GM12873 (cell line): ENCODE measurements around the gene APBB1IP.

Experiments used
- CTCF ChIP-seq: IDR thresholded peaks from 2 replicates; pipeline ENCODE4 v1.5.1; 2012; ENCODE audit warnings: low read depth, mild to moderate bottlenecking, moderate library complexity, low read length, control low read depth; ENCODE audit not compliant: insufficient read depth; ENCODE audit errors: missing control alignments

Gene APBB1IP

GRCh38 chr10:26412932-26413331, 25.2 kb upstream of the APBB1IP start:
- no peak for TF ChIP-seq CTCF

DNA sequence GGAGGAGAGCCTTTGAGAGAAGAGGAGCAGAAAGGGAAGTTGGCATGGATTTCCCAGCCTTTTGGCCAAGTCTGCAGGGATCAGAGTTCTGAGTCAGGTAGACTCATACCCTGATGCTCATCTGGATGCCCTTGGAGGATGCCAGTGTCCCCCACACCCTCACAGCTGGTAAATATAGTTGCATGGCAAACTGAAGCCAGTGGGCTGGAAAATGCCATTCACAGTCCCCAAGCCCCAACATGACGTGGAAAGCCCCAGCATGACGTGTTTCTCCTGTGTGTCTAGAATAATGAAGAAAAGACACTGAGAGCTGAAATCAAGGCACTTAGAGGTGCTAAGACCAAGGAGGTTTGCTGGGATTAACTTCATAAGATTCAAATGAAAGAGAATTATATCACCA, 24.8 kb upstream of the APBB1IP start:
- no peak for TF ChIP-seq CTCF

DNA sequence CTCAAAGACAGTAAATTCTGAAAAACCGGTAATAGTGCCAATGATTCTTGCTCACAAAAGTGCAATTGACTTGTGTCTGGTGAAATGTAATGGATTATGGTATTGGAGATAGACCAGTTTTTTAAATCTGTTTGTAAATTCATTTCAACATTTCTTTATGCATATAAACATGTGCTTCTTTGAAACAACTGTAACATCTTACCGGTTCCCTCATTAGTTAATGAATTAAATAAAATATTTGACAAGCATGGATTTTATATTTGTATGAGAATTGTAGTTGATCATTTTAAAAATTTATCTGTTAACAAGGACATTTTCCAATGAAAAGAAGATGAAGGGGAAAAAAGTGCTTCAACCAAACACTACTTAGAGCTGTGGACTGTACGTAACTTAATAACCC, 21.0 kb upstream of the APBB1IP start:
- no peak for TF ChIP-seq CTCF

DNA sequence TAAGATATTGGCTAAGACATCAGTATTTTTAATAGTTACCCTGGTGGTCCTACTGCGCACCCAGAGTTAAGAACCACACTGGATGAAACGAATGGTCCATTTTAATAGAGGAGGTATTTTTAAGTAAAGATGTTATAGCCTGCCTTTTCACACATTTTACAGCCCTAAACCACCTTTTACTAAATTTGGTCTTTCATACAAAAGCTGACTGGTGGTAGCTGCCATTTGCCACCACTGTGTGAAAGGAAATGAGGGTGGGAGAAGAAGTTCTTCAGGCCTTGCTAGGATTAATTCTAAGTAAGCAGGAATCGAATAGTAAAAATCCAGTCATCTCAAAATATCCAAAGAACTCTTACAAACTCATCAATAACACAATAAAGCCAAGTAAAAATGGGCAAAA, 15.2 kb upstream of the APBB1IP start:
- no peak for TF ChIP-seq CTCF

- TF ChIP-seq CTCF: no peak
These were observed 14.4 kb upstream of the APBB1IP start for GRCh38 chr10:26423722-26424121.

GRCh38 chr10:26430641-26431163, 7.4 kb upstream of the APBB1IP start:
- no peak for TF ChIP-seq CTCF

DNA sequence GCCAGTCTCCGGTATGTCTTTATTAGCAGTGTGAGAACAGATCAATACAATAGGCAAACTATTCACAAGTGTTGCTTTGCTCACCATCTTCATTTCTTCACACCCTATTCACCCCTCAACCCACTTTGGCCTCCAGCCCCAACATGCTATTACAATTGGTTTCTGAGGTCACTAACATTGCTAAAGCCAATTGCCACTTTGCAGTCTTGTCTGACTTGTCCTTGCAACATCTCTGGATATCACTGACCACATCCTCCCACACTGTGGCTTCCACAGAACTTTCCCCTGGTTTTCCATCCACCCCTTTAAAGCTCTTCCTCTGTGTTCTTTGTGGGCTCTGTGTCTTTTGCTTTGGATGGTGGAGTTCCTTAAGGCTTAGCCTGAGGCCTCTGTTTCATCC, 5.2 kb upstream of the APBB1IP start:
- TF ChIP-seq CTCF: no peak
